Ishikawa (cell line): ENCODE measurements around the gene NFAM1.

Experiments
- CREB1 ChIP-seq: IDR thresholded peaks from 2 replicates; pipeline ENCODE4 v1.6.1; 2012; ENCODE audit warnings: low read depth
- EP300 ChIP-seq: IDR thresholded peaks from 2 replicates; pipeline ENCODE4 v1.6.1; 2012; ENCODE audit warnings: borderline replicate concordance
- YY1 ChIP-seq: IDR thresholded peaks from 2 replicates; pipeline ENCODE4 v1.6.1; 2012; ENCODE audit warnings: low read depth

DNA sequence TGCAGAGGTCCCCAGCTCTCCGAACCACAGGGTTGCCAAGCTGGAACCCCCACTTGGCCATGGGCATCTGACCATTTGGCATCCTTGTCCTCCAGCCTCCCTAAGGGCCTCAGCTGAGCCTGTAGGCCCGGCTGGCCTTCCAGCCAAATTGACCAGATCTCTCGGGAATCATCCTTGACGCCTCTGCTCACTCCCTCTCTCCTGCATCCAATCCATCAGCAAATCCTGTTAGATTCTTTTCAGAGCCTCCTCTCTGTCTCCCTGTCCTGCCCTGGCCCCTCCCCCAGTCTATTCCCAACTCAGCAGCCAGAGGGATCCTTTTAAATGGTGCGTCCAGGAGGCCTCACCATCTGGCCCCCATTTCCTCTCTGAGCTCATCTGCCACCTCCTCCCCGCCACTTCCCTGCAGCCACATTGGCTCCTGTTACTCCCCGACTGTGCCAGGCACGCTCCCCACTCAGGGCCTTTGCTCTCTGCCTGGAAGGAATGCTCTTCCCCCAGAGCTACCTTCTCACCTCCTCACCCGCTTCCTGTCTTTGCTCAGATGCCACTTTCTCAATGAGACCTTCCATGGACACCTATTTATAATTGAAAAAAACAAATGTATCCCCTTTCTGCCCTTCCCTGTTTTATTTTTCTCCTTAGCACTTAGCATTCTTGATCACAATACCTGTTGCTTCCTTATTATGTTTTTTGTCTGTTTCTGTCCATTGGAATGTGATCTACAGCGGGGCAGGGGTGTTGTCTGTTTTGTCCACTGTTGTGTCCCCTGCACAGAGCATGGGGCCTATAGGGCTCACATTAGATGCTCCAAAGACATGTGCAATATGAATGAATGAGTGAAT, 78.1 kb downstream of the NFAM1 start:
- TF ChIP-seq YY1 (no peak), CREB1 (no peak), EP300 (no peak)
